Cardiac muscle cell (in vitro differentiated cells and primary cell): ENCODE measurements around the gene C5orf63. TPM values are rescaled to one million over a fixed set of nuclear protein-coding genes. Genes with fewer than 3 reads are reported as not detected.

Experiments
- DNase-seq, 2 donors: peaks; one replicate each; pipeline versions ENCODE4 v3.0.0 to v3.0.0-alpha.2; 2010 to 2017; ENCODE audit warnings: low read depth in 1 of 2, low spot score in 1 of 2
- H3K27ac ChIP-seq: fragments of 200-600 bp; sonication (generic); 2 replicates; pipeline ENCODE4 v1.5.1; 2016
- H3K27me3 ChIP-seq: fragments of 200-600 bp; sonication (generic); 2 replicates; pipeline ENCODE4 v1.6.0; 2016; ENCODE audit warnings: control low read depth
- H3K36me3 ChIP-seq: fragments of 200-600 bp; sonication (generic); 2 replicates; pipeline ENCODE4 v1.5.1; 2016; ENCODE audit warnings: control low read depth
- H3K4me1 ChIP-seq: fragments of 200-600 bp; sonication (generic); 2 replicates; pipeline ENCODE4 v1.8.1; 2017; ENCODE audit warnings: low read depth, mild to moderate bottlenecking, mixed run types
- H3K4me3 ChIP-seq: fragments of 200-600 bp; sonication (generic); 2 replicates; pipeline ENCODE4 v1.5.1; 2016; ENCODE audit warnings: mild to moderate bottlenecking
- H3K9me3 ChIP-seq: fragments of 200-600 bp; sonication (generic); 2 replicates; pipeline ENCODE4 v1.5.1; 2017; ENCODE audit warnings: low read depth, mild to moderate bottlenecking, control low read depth
- CTCF ChIP-seq: IDR thresholded peaks from 2 replicates; pipeline ENCODE4 v1.5.1; 2012; ENCODE audit warnings: low read depth, mild to moderate bottlenecking, low read length
- polyA plus RNA-seq: library from polyadenylated mRNA; unstranded; fragments of >200 nt; fragmentation: Nextera tagmentation; extraction: Ambion mirVana; gene quantifications from 2 replicates; pipeline ENCODE4 v1.2.1, GENCODE V29; 2016
- total RNA-seq: library from RNA; depleted of rRNA; stranded (reverse); fragments of >200 nt; gene quantifications from 2 replicates; pipeline ENCODE4 v1.2.3, GENCODE V29; 2016

Gene C5orf63
- total and polyA plus RNA-seq, 2 experiments from 2014 or later, result 0.06 to 1.6 TPM

GRCh38 chr5:127053049-127053448, 20.3 kb downstream of the C5orf63 start:
- no peak for TF ChIP-seq CTCF
- no peaks in the 10 kb centered on the region for H3K36me3 ChIP-seq

GRCh38 chr5:127051591-127051990, 21.7 kb downstream of the C5orf63 start:
- Histone ChIP-seq H3K4me3 (no peak overlapping the region), H3K27ac (no peak overlapping the region), H3K9me3 (no peaks in the 10 kb centered on the region), H3K27me3 (peaks cover 13% of the 10 kb centered on the region), H3K36me3 (no peaks in the 10 kb centered on the region), H3K4me1 (no peaks in the 10 kb centered on the region)
- DNase-seq, result no peak
- TF ChIP-seq CTCF, result no peak

More at GRCh38 chr5:127053049-127053448, 20.3 kb downstream of the C5orf63 start:
- peaks cover 13% of the 10 kb centered on the region for H3K27me3 ChIP-seq
- H3K4me3 ChIP-seq, result no peak overlapping the region
- H3K9me3 ChIP-seq, result no peaks in the 10 kb centered on the region
- H3K4me1 ChIP-seq, result no peaks in the 10 kb centered on the region
- H3K27ac ChIP-seq, result no peak overlapping the region
- no peak for DNase-seq

GRCh38 chr5:127046343-127047072, 26.8 kb downstream of the C5orf63 start:
- no peak for TF ChIP-seq CTCF
- H3K36me3 ChIP-seq, result no peaks in the 10 kb centered on the region
- H3K4me3 ChIP-seq, result no peak overlapping the region
- H3K27ac ChIP-seq, result no peak overlapping the region
- peaks cover 11% of the 10 kb centered on the region for H3K27me3 ChIP-seq
- peaks cover 25% of the 10 kb centered on the region for H3K4me1 ChIP-seq
- DNase-seq, result peak in 1 of 2 donors; percentile 64
- H3K9me3 ChIP-seq, result no peaks in the 10 kb centered on the region

- H3K4me1 ChIP-seq, result peaks cover 40% of the 10 kb centered on the region
- H3K9me3 ChIP-seq, result no peaks in the 10 kb centered on the region
- DNase-seq, result peak in 1 of 2 donors; percentile 36
- H3K4me3 ChIP-seq, result no peak overlapping the region
- H3K27ac ChIP-seq, result no peak overlapping the region
- H3K36me3 ChIP-seq, result no peaks in the 10 kb centered on the region
- no peaks in the 10 kb centered on the region for H3K27me3 ChIP-seq
- peak; percentile 25 for TF ChIP-seq CTCF
Observed at GRCh38 chr5:127042593-127042992, 30.7 kb downstream of the C5orf63 start.

- Histone ChIP-seq H3K9me3 (no peaks in the 10 kb centered on the region), H3K36me3 (no peaks in the 10 kb centered on the region), H3K27me3 (no peaks in the 10 kb centered on the region), H3K4me3 (no peak overlapping the region), H3K4me1 (peaks cover 40% of the 10 kb centered on the region), H3K27ac (peak overlapping the region; percentile 60)
- TF ChIP-seq CTCF, result no peak
- DNase-seq, result peak in 1 of 2 donors; percentile 30
Observed at GRCh38 chr5:127041571-127041970, 31.7 kb downstream of the C5orf63 start.
